ENCODE data around the gene PEX10. TPM values are rescaled to one million over a fixed set of nuclear protein-coding genes. Genes with fewer than 3 reads are reported as not detected.
A peak's percentile ranks its signal among the peaks of the same experiment; 100 is the strongest.

The PEX10 gene
- total RNA-seq, 2 donors from 2014 or later: 35.6 TPM

GRCh38 chr1:2448098-2448445 lies 35.7 kb upstream of the PEX10 start:
- no peaks in the 10 kb centered on the region for H3K4me1 Mint-ChIP-seq
- H3K27me3 ChIP-seq (ENCODE audit: control insufficient read depth, insufficient read depth, low read length, poor library complexity, severe bottlenecking): peaks cover 24% of the 10 kb centered on the region
- DNase-seq: no peak
- H3K4me3 ChIP-seq (ENCODE audit: low read length): no peak overlapping the region
- 72 to 85% methylated on average over 17 to 18 of the region's 18 CpGs for WGBS, 2 experiments (ENCODE audit: insufficient coverage in 1 of 2, insufficient read length in 1 of 2)
- no peaks in the 10 kb centered on the region for H3K4me1 ChIP-seq (ENCODE audit: control insufficient read depth, insufficient read depth, low read length)
- no peaks in the 10 kb centered on the region for H3K9me3 ChIP-seq (ENCODE audit: control insufficient read depth, low read length)
- H3K4me3 Mint-ChIP-seq: no peak overlapping the region
- no peak for TF ChIP-seq CTCF (conservative IDR thresholded peaks at IDR 0.05)
- no peaks in the 10 kb centered on the region for H3K36me3 ChIP-seq (ENCODE audit: control insufficient read depth, insufficient read depth, low read length)
- H3K27ac ChIP-seq (ENCODE audit: low read depth, low read length): no peak overlapping the region
- no peaks in the 10 kb centered on the region for H3K36me3 Mint-ChIP-seq (ENCODE audit: low read depth)
- H3K27ac Mint-ChIP-seq: no peak overlapping the region
- no peak overlapping the region for H3K9ac ChIP-seq (ENCODE audit: extremely low read depth, low read length, poor library complexity, severe bottlenecking)
- H3K27me3 Mint-ChIP-seq (ENCODE audit: insufficient read depth): peaks cover 20% of the 10 kb centered on the region
- H3K9me3 Mint-ChIP-seq: no peaks in the 10 kb centered on the region

- no peak for DNase-seq
- Mint-ChIP-seq H3K4me1 (no peaks in the 10 kb centered on the region), H3K4me3 (no peak overlapping the region), H3K36me3 (ENCODE audit: low read depth) (no peaks in the 10 kb centered on the region), H3K27ac (no peak overlapping the region), H3K27me3 (ENCODE audit: insufficient read depth) (peaks cover 25% of the 10 kb centered on the region), H3K9me3 (no peaks in the 10 kb centered on the region)
- peaks cover 30% of the 10 kb centered on the region for H3K27me3 ChIP-seq (ENCODE audit: control insufficient read depth, insufficient read depth, low read length, poor library complexity, severe bottlenecking)
- 80 to 83% methylated on average over 14 to 23 of the region's 23 CpGs for WGBS, 2 experiments (ENCODE audit: insufficient coverage in 1 of 2, insufficient read length in 1 of 2)
- no peak for TF ChIP-seq CTCF (conservative IDR thresholded peaks at IDR 0.05)
- H3K9ac ChIP-seq (ENCODE audit: extremely low read depth, low read length, poor library complexity, severe bottlenecking): no peak overlapping the region
- H3K4me3 ChIP-seq (ENCODE audit: low read length): no peak overlapping the region
- H3K27ac ChIP-seq (ENCODE audit: low read depth, low read length): peak overlapping the region; percentile 86
- no peaks in the 10 kb centered on the region for H3K4me1 ChIP-seq (ENCODE audit: control insufficient read depth, insufficient read depth, low read length)
- no peaks in the 10 kb centered on the region for H3K9me3 ChIP-seq (ENCODE audit: control insufficient read depth, low read length)
- H3K36me3 ChIP-seq (ENCODE audit: control insufficient read depth, insufficient read depth, low read length): no peaks in the 10 kb centered on the region
These were observed 35.1 kb upstream of the PEX10 start for GRCh38 chr1:2447276-2448097.

GRCh38 chr1:2446861-2447260 lies 34.5 kb upstream of the PEX10 start:
- Histone ChIP-seq H3K27ac (ENCODE audit: low read depth, low read length) (peak overlapping the region; percentile 86), H3K4me3 (ENCODE audit: low read length) (no peak overlapping the region), H3K27me3 (ENCODE audit: control insufficient read depth, insufficient read depth, low read length, poor library complexity, severe bottlenecking) (peaks cover 36% of the 10 kb centered on the region), H3K36me3 (ENCODE audit: control insufficient read depth, insufficient read depth, low read length) (no peaks in the 10 kb centered on the region), H3K9me3 (ENCODE audit: control insufficient read depth, low read length) (no peaks in the 10 kb centered on the region), H3K4me1 (ENCODE audit: control insufficient read depth, insufficient read depth, low read length) (no peaks in the 10 kb centered on the region), H3K9ac (ENCODE audit: extremely low read depth, low read length, poor library complexity, severe bottlenecking) (no peak overlapping the region)
- TF ChIP-seq CTCF (conservative IDR thresholded peaks at IDR 0.05): no peak
- 70 to 74% methylated on average over 2 to 9 of the region's 9 CpGs for WGBS, 2 experiments (ENCODE audit: insufficient coverage in 1 of 2, insufficient read length in 1 of 2)
- H3K27me3 Mint-ChIP-seq (ENCODE audit: insufficient read depth): peaks cover 32% of the 10 kb centered on the region
- H3K4me3 Mint-ChIP-seq: no peak overlapping the region
- DNase-seq: no peak
- no peak overlapping the region for H3K27ac Mint-ChIP-seq
- no peaks in the 10 kb centered on the region for H3K9me3 Mint-ChIP-seq
- no peaks in the 10 kb centered on the region for H3K4me1 Mint-ChIP-seq
- no peaks in the 10 kb centered on the region for H3K36me3 Mint-ChIP-seq (ENCODE audit: low read depth)
